GM12878 (cell line): ENCODE measurements around the gene DLG4. TPM values are rescaled to one million over a fixed set of nuclear protein-coding genes. Genes with fewer than 3 reads are reported as not detected.

ENCODE experiments used
- BACH1 ChIP-seq: fragments of 450-650 bp; IDR thresholded peaks from 2 replicates; pipeline ENCODE4 v1.6.1; 2017; ENCODE audit warnings: mild to moderate bottlenecking, borderline replicate concordance
- NR2C1 ChIP-seq: fragments of 450-650 bp; IDR thresholded peaks from 2 replicates; pipeline ENCODE4 v1.6.1; 2017; ENCODE audit warnings: antibody characterized with exemption, mild to moderate bottlenecking, moderate library complexity
- PAX5 ChIP-seq: IDR thresholded peaks from 2 replicates; pipeline ENCODE4 v1.6.1; 2011; ENCODE audit warnings: low read depth, low read length, borderline replicate concordance
- RCOR1 ChIP-seq: conservative IDR thresholded peaks from 2 replicates; pipeline ENCODE4 v1.6.1; 2012; ENCODE audit warnings: low read depth, low read length, improper control_type of control experiment
- RFX5 ChIP-seq: IDR thresholded peaks from 2 replicates; pipeline ENCODE4 v1.6.1; 2011; ENCODE audit warnings: low read depth, low read length, improper control_type of control experiment
- SIN3A ChIP-seq: IDR thresholded peaks from 2 replicates; pipeline ENCODE4 v1.6.1; 2012; ENCODE audit warnings: low read depth, low read length, improper control_type of control experiment
- TBL1XR1 ChIP-seq: IDR thresholded peaks from 2 replicates; pipeline ENCODE4 v1.6.1; 2012; ENCODE audit warnings: low read depth, low read length, improper control_type of control experiment
- YBX1 ChIP-seq: fragments of 450-650 bp; IDR thresholded peaks from 2 replicates; pipeline ENCODE4 v1.6.1; 2016; ENCODE audit warnings: antibody characterized with exemption
- ZNF384 ChIP-seq: IDR thresholded peaks from 2 replicates; pipeline ENCODE4 v1.6.1; 2012; ENCODE audit warnings: low read depth, mild to moderate bottlenecking, low read length, improper control_type of control experiment, borderline replicate concordance
- polyA plus RNA-seq, 11 experiments: library from polyadenylated mRNA; depleted of rRNA in 4 of 11; unstranded in 6 of 11; stranded (reverse) in 5 of 11; fragments of >200 nt; fragmentation: Nextera tagmentation in 4 of 11; fragmentation: Illumina TruSeq in 1 of 11; extraction: Ambion mirVana in 4 of 11; extraction: Trizol in 1 of 11; gene quantifications; 1 replicate in 1 of 11; 2 replicates in 10 of 11; pipeline versions ENCODE4 v1.2.1 to v1.2.3, GENCODE V29; 2011 to 2016; ENCODE audit warnings: inconsistent platforms in 2 of 11, missing spikeins in 2 of 11, low read depth in 1 of 11
- total RNA-seq, 4 experiments: library from RNA; depleted of rRNA in 3 of 4; stranded (reverse); fragments of >200 nt in 3 of 4; fragmentation: Illumina TruSeq in 1 of 4; extraction: Trizol in 1 of 4; gene quantifications; 2 replicates each; pipeline versions ENCODE4 v1.2.1 to v1.2.3, GENCODE V29; 2013 to 2021
- TF ChIP-seq, protein P1 (sequence below): IDR thresholded peaks from 2 replicates; pipeline ENCODE4 v1.6.1; 2012; ENCODE audit warnings: low read depth, low read length, improper control_type of control experiment
- TF ChIP-seq, protein P2 (sequence below): IDR thresholded peaks from 2 replicates; pipeline ENCODE4 v1.6.1; 2011; ENCODE audit warnings: low read depth, mild to moderate bottlenecking, low read length, moderate library complexity, borderline replicate concordance; ENCODE audit errors: extremely low read depth
- TF ChIP-seq, protein P3 (sequence below): IDR thresholded peaks from 2 replicates; pipeline ENCODE4 v1.6.1; 2012; ENCODE audit warnings: improper control_type of control experiment, low read depth, low read length; ENCODE audit not compliant: insufficient replicate concordance
- TF ChIP-seq, protein P4 (sequence below): fragments of 450-650 bp; IDR thresholded peaks from 2 replicates; pipeline ENCODE4 v1.6.1; 2017; ENCODE audit warnings: mild to moderate bottlenecking, moderate library complexity
- TF ChIP-seq, protein P5 (sequence below): fragments of 450-650 bp; IDR thresholded peaks from 2 replicates; pipeline ENCODE4 v1.6.1; 2017; ENCODE audit warnings: borderline replicate concordance
- TF ChIP-seq, protein P6 (sequence below): IDR thresholded peaks from 2 replicates; pipeline ENCODE4 v1.6.1; 2012; ENCODE audit warnings: low read depth, low read length, improper control_type of control experiment

The DLG4 gene
- total and polyA plus RNA-seq, 10 of the 15 experiments (the other 5 are each of a cell fraction or from before 2014, with no cell fraction given), result 0.07 to 4.1 (median 1.3) TPM

DNA sequence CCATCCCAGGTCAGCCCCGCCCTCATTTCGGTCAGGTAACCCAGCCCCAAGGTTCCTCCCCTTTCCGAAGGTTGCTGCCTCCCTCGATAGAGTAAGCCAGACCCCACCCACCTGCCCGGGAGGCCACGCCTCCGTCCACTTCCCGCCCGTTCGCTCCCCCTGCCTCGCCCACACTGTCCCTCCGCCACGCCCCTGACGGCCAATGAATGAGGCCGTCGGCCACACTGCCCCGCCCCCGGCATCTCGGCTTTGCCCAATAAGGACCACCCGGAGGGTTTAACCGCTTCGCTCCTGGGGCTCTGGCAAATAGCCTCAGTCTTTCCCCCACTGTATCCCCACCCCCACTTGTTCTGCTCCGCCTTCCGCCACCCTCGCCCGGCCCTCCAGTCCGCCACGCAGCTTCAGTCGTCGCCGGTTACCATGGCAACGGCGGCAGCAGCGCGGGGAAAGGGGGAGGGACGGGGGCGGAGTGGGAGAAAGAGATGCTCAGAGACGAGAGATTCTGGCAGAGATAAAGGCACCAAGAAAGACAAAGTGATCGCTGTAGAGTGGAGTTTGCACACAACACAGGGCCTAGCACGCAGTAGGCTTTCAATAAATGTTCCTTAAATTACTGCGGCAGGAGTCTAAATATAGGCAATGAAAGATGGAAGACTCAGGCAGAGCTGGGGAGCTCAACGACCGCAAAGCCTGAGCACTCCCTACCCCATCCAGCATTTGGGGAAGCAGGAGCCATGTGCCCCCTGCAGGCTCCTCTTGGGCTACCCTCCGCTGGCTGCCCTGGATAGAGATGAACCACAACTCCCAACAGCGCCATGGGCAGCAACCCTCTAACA lies 5.1 kb downstream of the DLG4 start (continued):
- TF ChIP-seq SIN3A, result peak; percentile 62
- no peak for TF ChIP-seq BACH1
- TF ChIP-seq, protein P1, sequence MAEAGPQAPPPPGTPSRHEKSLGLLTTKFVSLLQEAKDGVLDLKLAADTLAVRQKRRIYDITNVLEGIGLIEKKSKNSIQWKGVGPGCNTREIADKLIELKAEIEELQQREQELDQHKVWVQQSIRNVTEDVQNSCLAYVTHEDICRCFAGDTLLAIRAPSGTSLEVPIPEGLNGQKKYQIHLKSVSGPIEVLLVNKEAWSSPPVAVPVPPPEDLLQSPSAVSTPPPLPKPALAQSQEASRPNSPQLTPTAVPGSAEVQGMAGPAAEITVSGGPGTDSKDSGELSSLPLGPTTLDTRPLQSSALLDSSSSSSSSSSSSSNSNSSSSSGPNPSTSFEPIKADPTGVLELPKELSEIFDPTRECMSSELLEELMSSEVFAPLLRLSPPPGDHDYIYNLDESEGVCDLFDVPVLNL, result no peak
- TF ChIP-seq, protein P2, sequence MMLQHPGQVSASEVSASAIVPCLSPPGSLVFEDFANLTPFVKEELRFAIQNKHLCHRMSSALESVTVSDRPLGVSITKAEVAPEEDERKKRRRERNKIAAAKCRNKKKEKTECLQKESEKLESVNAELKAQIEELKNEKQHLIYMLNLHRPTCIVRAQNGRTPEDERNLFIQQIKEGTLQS, result no peak
- TF ChIP-seq, protein P3, sequence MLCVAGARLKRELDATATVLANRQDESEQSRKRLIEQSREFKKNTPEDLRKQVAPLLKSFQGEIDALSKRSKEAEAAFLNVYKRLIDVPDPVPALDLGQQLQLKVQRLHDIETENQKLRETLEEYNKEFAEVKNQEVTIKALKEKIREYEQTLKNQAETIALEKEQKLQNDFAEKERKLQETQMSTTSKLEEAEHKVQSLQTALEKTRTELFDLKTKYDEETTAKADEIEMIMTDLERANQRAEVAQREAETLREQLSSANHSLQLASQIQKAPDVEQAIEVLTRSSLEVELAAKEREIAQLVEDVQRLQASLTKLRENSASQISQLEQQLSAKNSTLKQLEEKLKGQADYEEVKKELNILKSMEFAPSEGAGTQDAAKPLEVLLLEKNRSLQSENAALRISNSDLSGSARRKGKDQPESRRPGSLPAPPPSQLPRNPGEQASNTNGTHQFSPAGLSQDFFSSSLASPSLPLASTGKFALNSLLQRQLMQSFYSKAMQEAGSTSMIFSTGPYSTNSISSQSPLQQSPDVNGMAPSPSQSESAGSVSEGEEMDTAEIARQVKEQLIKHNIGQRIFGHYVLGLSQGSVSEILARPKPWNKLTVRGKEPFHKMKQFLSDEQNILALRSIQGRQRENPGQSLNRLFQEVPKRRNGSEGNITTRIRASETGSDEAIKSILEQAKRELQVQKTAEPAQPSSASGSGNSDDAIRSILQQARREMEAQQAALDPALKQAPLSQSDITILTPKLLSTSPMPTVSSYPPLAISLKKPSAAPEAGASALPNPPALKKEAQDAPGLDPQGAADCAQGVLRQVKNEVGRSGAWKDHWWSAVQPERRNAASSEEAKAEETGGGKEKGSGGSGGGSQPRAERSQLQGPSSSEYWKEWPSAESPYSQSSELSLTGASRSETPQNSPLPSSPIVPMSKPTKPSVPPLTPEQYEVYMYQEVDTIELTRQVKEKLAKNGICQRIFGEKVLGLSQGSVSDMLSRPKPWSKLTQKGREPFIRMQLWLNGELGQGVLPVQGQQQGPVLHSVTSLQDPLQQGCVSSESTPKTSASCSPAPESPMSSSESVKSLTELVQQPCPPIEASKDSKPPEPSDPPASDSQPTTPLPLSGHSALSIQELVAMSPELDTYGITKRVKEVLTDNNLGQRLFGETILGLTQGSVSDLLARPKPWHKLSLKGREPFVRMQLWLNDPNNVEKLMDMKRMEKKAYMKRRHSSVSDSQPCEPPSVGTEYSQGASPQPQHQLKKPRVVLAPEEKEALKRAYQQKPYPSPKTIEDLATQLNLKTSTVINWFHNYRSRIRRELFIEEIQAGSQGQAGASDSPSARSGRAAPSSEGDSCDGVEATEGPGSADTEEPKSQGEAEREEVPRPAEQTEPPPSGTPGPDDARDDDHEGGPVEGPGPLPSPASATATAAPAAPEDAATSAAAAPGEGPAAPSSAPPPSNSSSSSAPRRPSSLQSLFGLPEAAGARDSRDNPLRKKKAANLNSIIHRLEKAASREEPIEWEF, result no peak
- TF ChIP-seq ZNF384, result no peak
- no peak for TF ChIP-seq RCOR1
- peak; percentile 94 for TF ChIP-seq RFX5
- TF ChIP-seq NR2C1, result 0 out of 2 replicates have a peak, but pooled peaks have one; percentile 21
- TF ChIP-seq, protein P4, sequence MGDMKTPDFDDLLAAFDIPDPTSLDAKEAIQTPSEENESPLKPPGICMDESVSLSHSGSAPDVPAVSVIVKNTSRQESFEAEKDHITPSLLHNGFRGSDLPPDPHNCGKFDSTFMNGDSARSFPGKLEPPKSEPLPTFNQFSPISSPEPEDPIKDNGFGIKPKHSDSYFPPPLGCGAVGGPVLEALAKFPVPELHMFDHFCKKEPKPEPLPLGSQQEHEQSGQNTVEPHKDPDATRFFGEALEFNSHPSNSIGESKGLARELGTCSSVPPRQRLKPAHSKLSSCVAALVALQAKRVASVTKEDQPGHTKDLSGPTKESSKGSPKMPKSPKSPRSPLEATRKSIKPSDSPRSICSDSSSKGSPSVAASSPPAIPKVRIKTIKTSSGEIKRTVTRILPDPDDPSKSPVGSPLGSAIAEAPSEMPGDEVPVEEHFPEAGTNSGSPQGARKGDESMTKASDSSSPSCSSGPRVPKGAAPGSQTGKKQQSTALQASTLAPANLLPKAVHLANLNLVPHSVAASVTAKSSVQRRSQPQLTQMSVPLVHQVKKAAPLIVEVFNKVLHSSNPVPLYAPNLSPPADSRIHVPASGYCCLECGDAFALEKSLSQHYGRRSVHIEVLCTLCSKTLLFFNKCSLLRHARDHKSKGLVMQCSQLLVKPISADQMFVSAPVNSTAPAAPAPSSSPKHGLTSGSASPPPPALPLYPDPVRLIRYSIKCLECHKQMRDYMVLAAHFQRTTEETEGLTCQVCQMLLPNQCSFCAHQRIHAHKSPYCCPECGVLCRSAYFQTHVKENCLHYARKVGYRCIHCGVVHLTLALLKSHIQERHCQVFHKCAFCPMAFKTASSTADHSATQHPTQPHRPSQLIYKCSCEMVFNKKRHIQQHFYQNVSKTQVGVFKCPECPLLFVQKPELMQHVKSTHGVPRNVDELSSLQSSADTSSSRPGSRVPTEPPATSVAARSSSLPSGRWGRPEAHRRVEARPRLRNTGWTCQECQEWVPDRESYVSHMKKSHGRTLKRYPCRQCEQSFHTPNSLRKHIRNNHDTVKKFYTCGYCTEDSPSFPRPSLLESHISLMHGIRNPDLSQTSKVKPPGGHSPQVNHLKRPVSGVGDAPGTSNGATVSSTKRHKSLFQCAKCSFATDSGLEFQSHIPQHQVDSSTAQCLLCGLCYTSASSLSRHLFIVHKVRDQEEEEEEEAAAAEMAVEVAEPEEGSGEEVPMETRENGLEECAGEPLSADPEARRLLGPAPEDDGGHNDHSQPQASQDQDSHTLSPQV, result no peak
- TF ChIP-seq, protein P5, sequence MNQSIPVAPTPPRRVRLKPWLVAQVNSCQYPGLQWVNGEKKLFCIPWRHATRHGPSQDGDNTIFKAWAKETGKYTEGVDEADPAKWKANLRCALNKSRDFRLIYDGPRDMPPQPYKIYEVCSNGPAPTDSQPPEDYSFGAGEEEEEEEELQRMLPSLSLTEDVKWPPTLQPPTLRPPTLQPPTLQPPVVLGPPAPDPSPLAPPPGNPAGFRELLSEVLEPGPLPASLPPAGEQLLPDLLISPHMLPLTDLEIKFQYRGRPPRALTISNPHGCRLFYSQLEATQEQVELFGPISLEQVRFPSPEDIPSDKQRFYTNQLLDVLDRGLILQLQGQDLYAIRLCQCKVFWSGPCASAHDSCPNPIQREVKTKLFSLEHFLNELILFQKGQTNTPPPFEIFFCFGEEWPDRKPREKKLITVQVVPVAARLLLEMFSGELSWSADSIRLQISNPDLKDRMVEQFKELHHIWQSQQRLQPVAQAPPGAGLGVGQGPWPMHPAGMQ, result no peak
- no peak for TF ChIP-seq YBX1
- TF ChIP-seq PAX5, result no peak
- TF ChIP-seq, protein P6, sequence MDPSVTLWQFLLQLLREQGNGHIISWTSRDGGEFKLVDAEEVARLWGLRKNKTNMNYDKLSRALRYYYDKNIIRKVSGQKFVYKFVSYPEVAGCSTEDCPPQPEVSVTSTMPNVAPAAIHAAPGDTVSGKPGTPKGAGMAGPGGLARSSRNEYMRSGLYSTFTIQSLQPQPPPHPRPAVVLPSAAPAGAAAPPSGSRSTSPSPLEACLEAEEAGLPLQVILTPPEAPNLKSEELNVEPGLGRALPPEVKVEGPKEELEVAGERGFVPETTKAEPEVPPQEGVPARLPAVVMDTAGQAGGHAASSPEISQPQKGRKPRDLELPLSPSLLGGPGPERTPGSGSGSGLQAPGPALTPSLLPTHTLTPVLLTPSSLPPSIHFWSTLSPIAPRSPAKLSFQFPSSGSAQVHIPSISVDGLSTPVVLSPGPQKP, result no peak
- no peak for TF ChIP-seq TBL1XR1
